Posterior cingulate gyrus (tissue), 11 donors: ENCODE results near the gene LRRC4C.

Experiments used
- DNase-seq, 10 donors: peaks; one replicate each; pipeline versions ENCODE4 v3.0.0 to v3.0.0-alpha.2; 2020 to 2021; ENCODE audit warnings: mixed read lengths in 3 of 10
- intact Hi-C: fragments of 100-400 bp; cut with DNase I; formaldehyde crosslinking; loops from one replicate; pipeline ENCODE4 v1.15.1; 2023

LRRC4C gene

DNA sequence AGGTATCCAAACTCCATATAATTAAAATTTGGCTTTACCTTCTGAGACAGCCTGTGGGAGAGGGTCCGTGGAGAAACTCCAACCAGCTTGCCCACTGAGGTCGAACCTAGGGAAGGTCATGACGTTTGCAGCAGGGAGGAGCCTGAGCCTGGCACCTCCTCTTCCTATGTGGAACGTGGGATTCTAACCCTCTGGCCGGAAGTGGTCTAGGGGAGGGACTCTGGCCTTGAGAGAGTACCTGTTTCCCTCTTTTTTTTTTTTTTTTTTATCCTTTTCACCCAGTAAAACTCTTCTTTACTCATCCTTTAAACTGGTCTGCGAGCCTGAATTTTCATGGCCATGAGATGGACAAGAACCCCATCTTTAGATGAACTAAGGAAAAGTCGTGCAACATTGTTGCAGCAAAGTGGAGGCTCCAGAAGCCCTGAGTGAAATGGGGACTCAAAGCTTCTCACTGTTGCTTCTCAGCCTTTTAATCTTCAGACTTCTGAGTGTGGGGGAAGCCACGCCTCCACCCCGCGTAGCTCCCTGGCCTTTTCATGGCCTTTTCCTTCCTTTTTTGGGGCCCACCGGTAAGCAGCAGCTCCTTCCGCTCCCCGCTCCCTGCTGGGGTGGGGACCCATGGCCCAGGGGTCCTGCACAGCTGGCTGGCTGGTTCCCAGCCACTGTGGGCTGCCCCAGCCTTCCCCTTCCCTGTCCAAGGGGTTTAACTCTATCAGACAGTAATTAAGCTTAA lies 1359.9 kb downstream of the LRRC4C start:
- intact Hi-C loops = no loop called here
- DNase-seq = peak in 1 of 10 donors; percentile 43

DNA sequence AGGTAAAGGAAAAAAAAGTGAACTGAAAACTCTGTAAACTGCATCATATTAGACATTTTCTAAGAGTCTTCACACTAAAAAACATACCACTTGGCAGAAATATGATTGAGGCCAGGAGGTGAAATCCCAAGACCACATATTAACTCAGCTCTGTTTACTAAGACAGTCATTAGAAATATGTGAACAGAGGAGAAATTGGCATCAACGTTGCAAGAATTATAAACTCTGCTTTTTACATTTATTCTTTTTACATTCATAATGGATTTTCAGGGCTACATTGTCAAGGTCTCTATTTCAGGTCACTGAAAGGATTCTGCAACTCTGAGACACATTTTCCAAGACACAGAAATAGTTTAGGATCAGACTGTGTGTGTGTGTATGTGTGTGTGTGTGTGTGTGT lies 1364.0 kb downstream of the LRRC4C start:
- no peak for DNase-seq
- intact Hi-C loops = no loop called here

DNA sequence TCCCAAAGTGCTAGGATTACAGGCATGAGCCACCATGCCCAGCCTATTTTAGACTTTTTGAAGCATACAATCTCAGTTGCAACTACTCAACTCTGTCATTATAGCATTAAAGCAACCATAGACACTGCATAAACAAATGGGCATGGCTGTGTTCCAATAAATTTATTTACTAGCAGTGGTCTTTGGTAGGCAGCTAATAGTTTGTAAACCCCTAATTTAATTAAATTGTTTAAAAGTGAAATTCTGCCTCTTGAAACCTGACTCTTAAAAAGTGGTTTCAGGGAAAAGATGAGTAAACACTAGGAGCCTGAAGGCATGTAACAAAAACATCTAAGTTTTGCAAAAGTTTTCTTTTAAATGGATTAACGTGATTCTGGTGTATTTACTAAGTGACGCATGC lies 1364.5 kb downstream of the LRRC4C start:
- intact Hi-C loops = no loop called here
- no peak for DNase-seq

DNA sequence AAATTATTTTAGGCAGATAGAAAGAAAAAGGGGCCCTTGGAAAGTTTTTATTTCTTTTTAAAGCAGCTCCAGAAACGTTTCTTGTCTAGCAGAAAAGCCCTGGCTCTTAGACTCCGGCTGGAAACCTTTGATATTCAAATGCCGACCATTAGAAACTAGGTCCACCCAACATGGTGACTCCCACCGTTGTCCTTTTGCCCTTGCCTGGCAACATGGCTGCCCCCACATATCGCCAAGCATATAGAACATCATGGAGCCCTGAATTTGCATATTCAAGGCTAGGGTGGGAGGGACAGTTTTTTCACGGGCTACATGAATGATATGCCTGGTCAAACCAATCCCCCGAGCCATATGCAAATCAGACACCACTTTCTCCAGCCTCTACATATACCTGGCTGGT lies 1379.0 kb downstream of the LRRC4C start:
- no peak for DNase-seq
- intact Hi-C loops = no loop called here
